ENCODE results near the gene MYLK.
"Not testable (repeated sequence)": the region's sequence is repeated elsewhere in the genome, so short reads cannot be mapped to it uniquely, and the experiment has no call there.

Gene MYLK

DNA sequence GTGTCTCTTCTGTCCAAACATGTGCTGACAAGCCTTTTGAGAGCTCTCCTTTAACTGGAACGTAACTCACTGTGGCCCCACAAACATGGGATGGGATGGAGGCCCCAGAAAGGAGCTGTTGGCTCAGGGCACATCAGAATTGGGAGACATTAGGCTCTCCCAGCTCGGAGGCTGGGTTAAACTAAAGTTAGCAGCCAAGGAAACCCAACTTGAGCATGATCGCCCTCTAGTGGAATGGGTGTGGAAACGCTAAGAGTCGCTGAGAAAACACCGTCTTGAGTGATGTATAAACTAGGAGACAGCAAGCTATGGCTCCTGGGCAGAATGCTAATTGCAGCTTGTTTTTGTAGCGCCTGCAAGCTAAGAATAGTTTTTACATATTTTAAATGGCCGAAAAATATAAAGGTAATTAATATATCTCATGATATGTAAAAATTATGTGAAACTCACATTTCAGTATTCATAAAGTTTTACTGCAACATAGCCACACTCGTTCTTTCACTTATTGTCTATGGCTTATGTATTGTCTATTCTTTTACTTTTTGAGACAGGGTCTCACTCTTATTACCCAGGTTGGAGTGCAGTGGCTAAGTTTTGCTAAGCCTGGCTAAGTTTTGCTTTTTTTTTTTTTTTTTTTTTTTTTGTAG is 160.5 kb downstream of the MYLK start:
- no peaks in the 10 kb centered on the region for H3K27me3 ChIP-seq (ENCODE audit: insufficient read depth, low read depth)
- H3K36me3 ChIP-seq (ENCODE audit: insufficient read depth), result no peaks in the 10 kb centered on the region
- no peak overlapping the region for H3K4me3 ChIP-seq (IDR thresholded peaks at IDR 0.05; ENCODE audit: insufficient read depth, low read depth, low read length)
- H3K27ac ChIP-seq, result no peak overlapping the region
- H3K4me1 ChIP-seq (ENCODE audit: low read depth, poor library complexity, severe bottlenecking), result peaks cover 10% of the 10 kb centered on the region
- H3K9ac ChIP-seq, result no peak overlapping the region
- H3K4me2 ChIP-seq, result no peak overlapping the region
- TF ChIP-seq, protein P1, sequence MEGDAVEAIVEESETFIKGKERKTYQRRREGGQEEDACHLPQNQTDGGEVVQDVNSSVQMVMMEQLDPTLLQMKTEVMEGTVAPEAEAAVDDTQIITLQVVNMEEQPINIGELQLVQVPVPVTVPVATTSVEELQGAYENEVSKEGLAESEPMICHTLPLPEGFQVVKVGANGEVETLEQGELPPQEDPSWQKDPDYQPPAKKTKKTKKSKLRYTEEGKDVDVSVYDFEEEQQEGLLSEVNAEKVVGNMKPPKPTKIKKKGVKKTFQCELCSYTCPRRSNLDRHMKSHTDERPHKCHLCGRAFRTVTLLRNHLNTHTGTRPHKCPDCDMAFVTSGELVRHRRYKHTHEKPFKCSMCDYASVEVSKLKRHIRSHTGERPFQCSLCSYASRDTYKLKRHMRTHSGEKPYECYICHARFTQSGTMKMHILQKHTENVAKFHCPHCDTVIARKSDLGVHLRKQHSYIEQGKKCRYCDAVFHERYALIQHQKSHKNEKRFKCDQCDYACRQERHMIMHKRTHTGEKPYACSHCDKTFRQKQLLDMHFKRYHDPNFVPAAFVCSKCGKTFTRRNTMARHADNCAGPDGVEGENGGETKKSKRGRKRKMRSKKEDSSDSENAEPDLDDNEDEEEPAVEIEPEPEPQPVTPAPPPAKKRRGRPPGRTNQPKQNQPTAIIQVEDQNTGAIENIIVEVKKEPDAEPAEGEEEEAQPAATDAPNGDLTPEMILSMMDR (conservative IDR thresholded peaks at IDR 0.05; ENCODE audit: low read depth, low read length), result peak; percentile 92
- H3K79me2 ChIP-seq (ENCODE audit: insufficient read depth, low read depth), result no peaks in the 10 kb centered on the region
- 0 out of 2 replicates have a peak overlapping the region, but pooled peaks have one; percentile 21 for H2AFZ ChIP-seq (ENCODE audit: low read depth)
- no peaks in the 10 kb centered on the region for H4K20me1 ChIP-seq (ENCODE audit: insufficient read depth)

DNA sequence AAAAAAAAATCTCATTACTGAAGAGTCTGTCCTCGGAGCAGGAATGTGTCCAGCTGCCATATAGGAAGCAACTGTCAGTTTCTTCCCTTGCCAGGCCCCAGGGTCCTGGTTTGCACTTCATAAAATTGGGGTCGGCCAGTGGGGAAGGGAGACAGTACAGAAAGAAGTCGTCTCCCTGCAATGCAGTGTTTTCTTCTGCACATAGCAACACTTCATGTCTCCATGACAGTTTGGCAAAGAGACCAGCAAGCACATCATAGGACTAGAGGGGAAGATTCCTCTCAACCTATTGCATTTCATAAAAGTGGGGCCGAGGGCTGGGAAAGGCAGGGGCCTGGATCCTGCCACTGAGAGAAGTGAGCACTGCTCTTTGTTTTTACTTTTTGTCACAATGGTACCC is 161.1 kb downstream of the MYLK start:
- H3K9ac ChIP-seq, result no peak overlapping the region
- H3K4me3 ChIP-seq (IDR thresholded peaks at IDR 0.05; ENCODE audit: insufficient read depth, low read depth, low read length), result no peak overlapping the region
- H3K4me2 ChIP-seq, result no peak overlapping the region
- no peaks in the 10 kb centered on the region for H3K27me3 ChIP-seq (ENCODE audit: insufficient read depth, low read depth)
- H3K27ac ChIP-seq, result no peak overlapping the region
- TF ChIP-seq, protein P1 (conservative IDR thresholded peaks at IDR 0.05; ENCODE audit: low read depth, low read length), result no peak
- H4K20me1 ChIP-seq (ENCODE audit: insufficient read depth), result no peaks in the 10 kb centered on the region
- H2AFZ ChIP-seq (ENCODE audit: low read depth), result 0 out of 2 replicates have a peak overlapping the region, but pooled peaks have one; percentile 21
- no peaks in the 10 kb centered on the region for H3K79me2 ChIP-seq (ENCODE audit: insufficient read depth, low read depth)
- peaks cover 5% of the 10 kb centered on the region for H3K4me1 ChIP-seq (ENCODE audit: low read depth, poor library complexity, severe bottlenecking)
- no peaks in the 10 kb centered on the region for H3K36me3 ChIP-seq (ENCODE audit: insufficient read depth)

DNA sequence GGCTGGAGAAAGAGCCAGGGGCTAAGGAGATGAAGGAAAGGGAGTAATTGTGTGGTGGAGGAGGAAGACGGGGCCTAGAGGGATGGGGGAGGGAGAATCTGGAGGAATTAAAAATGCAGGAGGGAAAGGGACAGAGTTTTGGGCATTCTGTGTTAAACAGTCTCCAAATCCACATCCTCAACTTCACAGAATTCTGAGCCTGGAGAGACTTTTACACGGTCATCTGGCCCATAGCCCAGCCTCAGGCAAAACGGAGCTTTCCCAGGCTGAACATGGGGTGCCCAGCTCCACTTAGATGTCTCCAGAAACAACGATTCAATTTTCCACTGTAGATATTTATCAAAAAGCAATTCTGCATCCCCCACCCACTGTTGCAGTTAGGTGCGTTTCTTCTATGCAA is 161.7 kb downstream of the MYLK start:
- no peak overlapping the region for H3K27ac ChIP-seq
- no peak overlapping the region for H3K4me3 ChIP-seq (IDR thresholded peaks at IDR 0.05; ENCODE audit: insufficient read depth, low read depth, low read length)
- H3K4me2 ChIP-seq, result no peak overlapping the region
- no peaks in the 10 kb centered on the region for H3K36me3 ChIP-seq (ENCODE audit: insufficient read depth)
- no peaks in the 10 kb centered on the region for H3K4me1 ChIP-seq (ENCODE audit: low read depth, poor library complexity, severe bottlenecking)
- TF ChIP-seq, protein P1 (conservative IDR thresholded peaks at IDR 0.05; ENCODE audit: low read depth, low read length), result no peak
- no peak overlapping the region for H3K9ac ChIP-seq
- no peak overlapping the region for H2AFZ ChIP-seq (ENCODE audit: low read depth)
- no peaks in the 10 kb centered on the region for H4K20me1 ChIP-seq (ENCODE audit: insufficient read depth)
- no peaks in the 10 kb centered on the region for H3K79me2 ChIP-seq (ENCODE audit: insufficient read depth, low read depth)
- no peaks in the 10 kb centered on the region for H3K27me3 ChIP-seq (ENCODE audit: insufficient read depth, low read depth)

DNA sequence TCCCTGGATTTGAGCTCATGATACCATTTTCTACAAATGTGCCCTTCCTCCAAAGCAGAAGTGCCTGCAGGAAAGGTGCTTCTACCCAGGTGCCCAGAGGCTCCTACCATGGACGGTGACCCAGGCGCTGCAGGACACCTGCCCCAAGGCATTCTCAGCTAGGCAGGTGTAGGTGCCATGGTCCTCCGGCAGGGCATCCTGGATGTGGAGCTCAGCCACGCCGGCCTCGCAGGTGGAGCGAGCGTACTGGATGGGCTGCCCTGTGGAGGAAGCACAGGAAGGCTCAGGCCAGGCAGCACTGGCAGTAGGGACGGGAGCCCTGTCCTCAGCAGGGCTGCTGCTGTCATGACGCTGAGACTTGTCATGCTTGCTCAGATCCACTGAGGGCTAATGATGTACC is 162.1 kb downstream of the MYLK start:
- H4K20me1 ChIP-seq (ENCODE audit: insufficient read depth), result no peaks in the 10 kb centered on the region
- no peak overlapping the region for H3K4me2 ChIP-seq
- H3K9ac ChIP-seq, result no peak overlapping the region
- no peak overlapping the region for H3K4me3 ChIP-seq (IDR thresholded peaks at IDR 0.05; ENCODE audit: insufficient read depth, low read depth, low read length)
- H3K36me3 ChIP-seq (ENCODE audit: insufficient read depth), result no peaks in the 10 kb centered on the region
- no peak overlapping the region for H3K27ac ChIP-seq
- TF ChIP-seq, protein P1 (conservative IDR thresholded peaks at IDR 0.05; ENCODE audit: low read depth, low read length), result no peak
- H3K4me1 ChIP-seq (ENCODE audit: low read depth, poor library complexity, severe bottlenecking), result no peaks in the 10 kb centered on the region
- H2AFZ ChIP-seq (ENCODE audit: low read depth), result no peak overlapping the region
- no peaks in the 10 kb centered on the region for H3K79me2 ChIP-seq (ENCODE audit: insufficient read depth, low read depth)
- H3K27me3 ChIP-seq (ENCODE audit: insufficient read depth, low read depth), result no peaks in the 10 kb centered on the region

DNA sequence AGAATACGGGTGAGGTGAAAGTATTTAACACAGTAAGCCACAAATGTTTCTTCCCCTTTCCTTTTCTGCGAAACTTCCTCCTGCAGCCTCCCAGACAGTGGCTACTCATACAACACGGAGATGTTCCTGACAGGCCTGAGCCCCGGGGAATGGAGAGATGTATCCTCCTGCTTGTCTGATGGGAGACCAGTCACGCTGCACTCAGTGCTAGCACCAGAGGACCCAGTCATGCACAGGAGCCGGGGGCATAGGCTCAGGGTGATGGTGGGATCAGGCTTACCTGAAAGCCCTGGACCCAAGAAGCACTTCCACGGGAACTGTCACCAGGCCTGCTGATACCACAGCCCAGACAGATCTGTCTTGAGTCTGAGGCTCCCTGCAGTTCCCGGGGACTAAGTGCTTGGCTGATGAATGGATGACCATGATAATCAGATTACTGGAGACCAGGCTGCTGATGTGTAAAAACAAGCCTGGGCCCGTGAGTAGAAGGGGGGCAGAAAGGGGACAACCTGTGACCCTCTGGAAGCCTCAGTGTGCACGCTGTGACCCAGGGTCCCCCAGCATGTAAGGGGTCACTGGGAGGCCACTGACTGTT is 162.9 kb downstream of the MYLK start:
- H3K4me3 ChIP-seq (IDR thresholded peaks at IDR 0.05; ENCODE audit: insufficient read depth, low read depth, low read length); H3K9ac ChIP-seq; H3K4me2 ChIP-seq; H3K36me3 ChIP-seq (ENCODE audit: insufficient read depth); H3K27me3 ChIP-seq (ENCODE audit: insufficient read depth, low read depth); H2AFZ ChIP-seq (ENCODE audit: low read depth); H3K27ac ChIP-seq; H4K20me1 ChIP-seq (ENCODE audit: insufficient read depth); H3K4me1 ChIP-seq (ENCODE audit: low read depth, poor library complexity, severe bottlenecking); H3K79me2 ChIP-seq (ENCODE audit: insufficient read depth, low read depth): not testable (repeated sequence)
